ENCODE data around the gene LPXN.

The LPXN gene

GRCh38 chr11:58511636-58512035 is 64.0 kb downstream of the LPXN start:
- no peak for DNase-seq

GRCh38 chr11:58509748-58510147 is 65.9 kb downstream of the LPXN start:
- DNase-seq, result no peak

- no peak for DNase-seq
Measured at GRCh38 chr11:58508814-58509213, 66.8 kb downstream of the LPXN start.

- DNase-seq, result no peak
Measured at GRCh38 chr11:58508005-58508404, 67.7 kb downstream of the LPXN start, which contains the start of gene OR5B21. Gene OR5B21 (minus strand): TSS chr11:58508105. CDS start chr11:58508105, 0 bp downstream.

GRCh38 chr11:58507355-58507754 is 68.3 kb downstream of the LPXN start:
- no peak for DNase-seq

- no peak for DNase-seq
Measured at GRCh38 chr11:58506935-58507334, 68.7 kb downstream of the LPXN start.

- no peak for DNase-seq
Measured at GRCh38 chr11:58505849-58506248, 69.8 kb downstream of the LPXN start.

GRCh38 chr11:58504232-58504631 is 71.4 kb downstream of the LPXN start:
- no peak for DNase-seq

- DNase-seq, result no peak
Measured at GRCh38 chr11:58503361-58503856, 72.2 kb downstream of the LPXN start.

- DNase-seq, result no peak
Measured at GRCh38 chr11:58502004-58502403, 73.7 kb downstream of the LPXN start.

GRCh38 chr11:58498464-58498863 is 77.2 kb downstream of the LPXN start:
- DNase-seq, result peak; percentile 22

GRCh38 chr11:58497951-58498350 is 77.7 kb downstream of the LPXN start:
- DNase-seq, result no peak

GRCh38 chr11:58495906-58496305 is 79.8 kb downstream of the LPXN start:
- DNase-seq, result no peak

GRCh38 chr11:58494101-58494500 is 81.6 kb downstream of the LPXN start:
- no peak for DNase-seq

- no peak for DNase-seq
Measured at GRCh38 chr11:58493676-58494075, 82.0 kb downstream of the LPXN start.

- DNase-seq, result no peak
Measured at GRCh38 chr11:58490827-58491226, 84.8 kb downstream of the LPXN start.

- no peak for DNase-seq
Measured at GRCh38 chr11:58487170-58487569, 88.5 kb downstream of the LPXN start.

- DNase-seq, result no peak
Measured at GRCh38 chr11:58485961-58486360, 89.7 kb downstream of the LPXN start.
